C4-2B (cell line): ENCODE data around the gene PSMF1.

ENCODE experiments used
- H3K27ac ChIP-seq: fragments of 450-650 bp; 2 replicates; pipeline ENCODE4 v1.5.1; 2017
- CTCF ChIP-seq: fragments of 450-650 bp; conservative IDR thresholded peaks from 2 replicates; pipeline ENCODE4 v1.5.1; 2017; ENCODE audit warnings: mild to moderate bottlenecking
- ZFX ChIP-seq: fragments of 450-650 bp; IDR thresholded peaks from 2 replicates; pipeline ENCODE4 v1.6.1; 2017

Gene PSMF1

GRCh38 chr20:1118336-1119127 is at the start of gene PSMF1:
PSMF1 (plus strand) TSS chr20:1118602; CDS start chr20:1118774, 172 bp downstream.
- TF ChIP-seq ZFX (no peak), CTCF (no peak)
- peak within 1 kb of the TSS; percentile 85 for H3K27ac ChIP-seq

- no peak overlapping the region for H3K27ac ChIP-seq
- TF ChIP-seq ZFX, result no peak
- no peak for TF ChIP-seq CTCF
Measured at GRCh38 chr20:1072258-1072657, 46.1 kb upstream of the PSMF1 start.

- H3K27ac ChIP-seq, result no peak overlapping the region
- no peak for TF ChIP-seq CTCF
- no peak for TF ChIP-seq ZFX
Measured at GRCh38 chr20:1075616-1076015, 42.8 kb upstream of the PSMF1 start.

GRCh38 chr20:1081891-1082290 is 36.5 kb upstream of the PSMF1 start:
- no peak overlapping the region for H3K27ac ChIP-seq
- TF ChIP-seq ZFX (no peak), CTCF (no peak)

- TF ChIP-seq ZFX (no peak), CTCF (no peak)
- no peak overlapping the region for H3K27ac ChIP-seq
Measured at GRCh38 chr20:1083431-1084080, 34.8 kb upstream of the PSMF1 start.

- TF ChIP-seq CTCF (no peak), ZFX (no peak)
- H3K27ac ChIP-seq, result no peak overlapping the region
Measured at GRCh38 chr20:1085492-1086276, 32.7 kb upstream of the PSMF1 start.
